HG03442 (cell line): ENCODE measurements around the gene ALDH3B1.

Source experiments
- ATAC-seq: cut with Tn5 transposase; IDR thresholded peaks from one replicate; pipeline ENCODE4 v1.9.1; 2021; ENCODE audit warnings: mild to moderate bottlenecking, moderate library complexity; ENCODE audit not compliant: unreplicated experiment

Gene ALDH3B1

GRCh38 chr11:68057807-68058206 lies 47.7 kb downstream of the ALDH3B1 start:
- ATAC-seq, result no peak

GRCh38 chr11:68061508-68061907 lies 51.4 kb downstream of the ALDH3B1 start:
- no peak for ATAC-seq

GRCh38 chr11:68064926-68065325 lies 54.8 kb downstream of the ALDH3B1 start:
- no peak for ATAC-seq

GRCh38 chr11:68065841-68066240 lies 55.7 kb downstream of the ALDH3B1 start:
- ATAC-seq, result no peak

- no peak for ATAC-seq
Observed at GRCh38 chr11:68066742-68067141, 56.6 kb downstream of the ALDH3B1 start.

- ATAC-seq, result no peak
Observed at GRCh38 chr11:68067991-68068390, 57.9 kb downstream of the ALDH3B1 start.

GRCh38 chr11:68071281-68072048 lies 61.3 kb downstream of the ALDH3B1 start:
- no peak for ATAC-seq

- no peak for ATAC-seq
Observed at GRCh38 chr11:68074584-68075352, 64.6 kb downstream of the ALDH3B1 start.

- ATAC-seq, result no peak
Observed at GRCh38 chr11:68076371-68077042, 66.4 kb downstream of the ALDH3B1 start.

- no peak for ATAC-seq
Observed at GRCh38 chr11:68077617-68078582, 67.8 kb downstream of the ALDH3B1 start.
